Measurements from ENCODE around the gene JMJD8. TPM values are rescaled to one million over a fixed set of nuclear protein-coding genes. Genes with fewer than 3 reads are reported as not detected.

JMJD8 gene
- total and polyA plus RNA-seq, 9 of the 15 experiments (the other 6 are each of a cell fraction or from before 2014, with no cell fraction given): 1.2 to 50.6 (median 29.3) TPM

GRCh38 chr16:720447-720989 lies 36.4 kb upstream of the JMJD8 start (continued):
- TF ChIP-seq FOS (IDR thresholded peaks at IDR 0.05; ENCODE audit: extremely low read depth, insufficient read length): no peak
- TF ChIP-seq RFX7 (CRISPR knock-in tag; IDR thresholded peaks at IDR 0.05): no peak
- no peak for TF ChIP-seq BCL6 (CRISPR knock-in tag; IDR thresholded peaks at IDR 0.05)
- TF ChIP-seq RFX1 (IDR thresholded peaks at IDR 0.05): no peak
- no peak for TF ChIP-seq MYBL2 (IDR thresholded peaks at IDR 0.05; ENCODE audit: low read depth)
- TF ChIP-seq MYBL2 (CRISPR knock-in tag; IDR thresholded peaks at IDR 0.05; ENCODE audit: borderline replicate concordance): no peak
- no peak for TF ChIP-seq ZNF583 (CRISPR knock-in tag; IDR thresholded peaks at IDR 0.05)
- TF ChIP-seq, protein P1, sequence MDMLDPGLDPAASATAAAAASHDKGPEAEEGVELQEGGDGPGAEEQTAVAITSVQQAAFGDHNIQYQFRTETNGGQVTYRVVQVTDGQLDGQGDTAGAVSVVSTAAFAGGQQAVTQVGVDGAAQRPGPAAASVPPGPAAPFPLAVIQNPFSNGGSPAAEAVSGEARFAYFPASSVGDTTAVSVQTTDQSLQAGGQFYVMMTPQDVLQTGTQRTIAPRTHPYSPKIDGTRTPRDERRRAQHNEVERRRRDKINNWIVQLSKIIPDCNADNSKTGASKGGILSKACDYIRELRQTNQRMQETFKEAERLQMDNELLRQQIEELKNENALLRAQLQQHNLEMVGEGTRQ (CRISPR knock-in tag; IDR thresholded peaks at IDR 0.05): no peak
- TF ChIP-seq CHD2 (IDR thresholded peaks at IDR 0.05; ENCODE audit: low read depth, low read length): no peak
- TF ChIP-seq TAF15 (IDR thresholded peaks at IDR 0.05; ENCODE audit: low read depth, low read length): no peak
- TF ChIP-seq MAFK (IDR thresholded peaks at IDR 0.05; ENCODE audit: low read length): no peak
- TF ChIP-seq FOXJ2 (tag; IDR thresholded peaks at IDR 0.05): no peak
- TF ChIP-seq HIVEP1 (CRISPR knock-in tag; IDR thresholded peaks at IDR 0.05): no peak
- TF ChIP-seq CBX8 (IDR thresholded peaks at IDR 0.05; ENCODE audit: borderline replicate concordance, extremely low read depth, low read depth, low read length, poor library complexity, severe bottlenecking): no peak
- TF ChIP-seq IRF2 (CRISPR knock-in tag; IDR thresholded peaks at IDR 0.05): no peak
- no peak for TF ChIP-seq ZBTB17 (CRISPR knock-in tag; IDR thresholded peaks at IDR 0.05)
- TF ChIP-seq PBX2 (CRISPR knock-in tag; IDR thresholded peaks at IDR 0.05; ENCODE audit: low read depth): no peak
- TF ChIP-seq PBX2 (tag; conservative IDR thresholded peaks at IDR 0.05; ENCODE audit: low read depth): no peak
- no peak for TF ChIP-seq KHSRP (IDR thresholded peaks at IDR 0.05)
- TF ChIP-seq ZNF311 (CRISPR knock-in tag; IDR thresholded peaks at IDR 0.05): no peak
- no peak for TF ChIP-seq ZNF3 (CRISPR knock-in tag; IDR thresholded peaks at IDR 0.05)
- TF ChIP-seq ZNF584 (CRISPR knock-in tag; IDR thresholded peaks at IDR 0.05; ENCODE audit: low read depth): no peak
- 0 out of 2 replicates have a peak, but pooled peaks have one; percentile 31 for TF ChIP-seq ZEB2 (IDR thresholded peaks at IDR 0.05)
- no peak for TF ChIP-seq STAT5B (CRISPR knock-in tag; IDR thresholded peaks at IDR 0.05)
- no peak for TF ChIP-seq ESRRB (CRISPR knock-in tag; IDR thresholded peaks at IDR 0.05; ENCODE audit: borderline replicate concordance)
- TF ChIP-seq, protein P2, sequence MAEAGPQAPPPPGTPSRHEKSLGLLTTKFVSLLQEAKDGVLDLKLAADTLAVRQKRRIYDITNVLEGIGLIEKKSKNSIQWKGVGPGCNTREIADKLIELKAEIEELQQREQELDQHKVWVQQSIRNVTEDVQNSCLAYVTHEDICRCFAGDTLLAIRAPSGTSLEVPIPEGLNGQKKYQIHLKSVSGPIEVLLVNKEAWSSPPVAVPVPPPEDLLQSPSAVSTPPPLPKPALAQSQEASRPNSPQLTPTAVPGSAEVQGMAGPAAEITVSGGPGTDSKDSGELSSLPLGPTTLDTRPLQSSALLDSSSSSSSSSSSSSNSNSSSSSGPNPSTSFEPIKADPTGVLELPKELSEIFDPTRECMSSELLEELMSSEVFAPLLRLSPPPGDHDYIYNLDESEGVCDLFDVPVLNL (CRISPR knock-in tag; IDR thresholded peaks at IDR 0.05; ENCODE audit: low read depth): no peak; the same call in 1 of the 2 replicates
- TF ChIP-seq ZNF263 (CRISPR knock-in tag; IDR thresholded peaks at IDR 0.05; ENCODE audit: borderline replicate concordance): no peak; the same call in 1 of the 2 replicates
- TF ChIP-seq HOXB6 (CRISPR knock-in tag; IDR thresholded peaks at IDR 0.05; ENCODE audit: borderline replicate concordance): no peak
- no peak for TF ChIP-seq CAMTA2 (CRISPR knock-in tag; conservative IDR thresholded peaks at IDR 0.05)

All from K562 (cell line).